ENCODE results near the gene NMT2.

The NMT2 gene

GRCh38 chr10:15183689-15184481, 15.4 kb upstream of the NMT2 start:
- no peak overlapping the region for H3K4me3 ChIP-seq (ENCODE audit: low read depth, low read length)
- no peak for DNase-seq (ENCODE audit: low read depth)
- TF ChIP-seq POLR2A (IDR thresholded peaks at IDR 0.05; ENCODE audit: extremely low read depth, insufficient read length) = no peak
- TF ChIP-seq MYC (IDR thresholded peaks at IDR 0.05; ENCODE audit: low read depth, low read length) = no peak
- TF ChIP-seq MAX (IDR thresholded peaks at IDR 0.05; ENCODE audit: low read depth, low read length) = no peak
- no peak for TF ChIP-seq CTCF (IDR thresholded peaks at IDR 0.05; ENCODE audit: low read depth, low read length)

GRCh38 chr10:15182540-15183207, 14.2 kb upstream of the NMT2 start:
- no peak overlapping the region for H3K4me3 ChIP-seq (ENCODE audit: low read depth, low read length)
- TF ChIP-seq POLR2A (IDR thresholded peaks at IDR 0.05; ENCODE audit: extremely low read depth, insufficient read length) = no peak
- TF ChIP-seq MYC (IDR thresholded peaks at IDR 0.05; ENCODE audit: low read depth, low read length) = no peak
- TF ChIP-seq CTCF (IDR thresholded peaks at IDR 0.05; ENCODE audit: low read depth, low read length) = no peak
- DNase-seq (ENCODE audit: low read depth) = no peak

- H3K4me3 ChIP-seq (ENCODE audit: low read depth, low read length) = no peak overlapping the region
- TF ChIP-seq CTCF (IDR thresholded peaks at IDR 0.05; ENCODE audit: low read depth, low read length) (no peak), MYC (IDR thresholded peaks at IDR 0.05; ENCODE audit: low read depth, low read length) (no peak), POLR2A (IDR thresholded peaks at IDR 0.05; ENCODE audit: extremely low read depth, insufficient read length) (no peak)
- DNase-seq (ENCODE audit: low read depth) = no peak
Observed at GRCh38 chr10:15181576-15182156, 13.2 kb upstream of the NMT2 start.

- no peak for DNase-seq (ENCODE audit: low read depth)
- TF ChIP-seq POLR2A (IDR thresholded peaks at IDR 0.05; ENCODE audit: extremely low read depth, insufficient read length) (no peak), MYC (IDR thresholded peaks at IDR 0.05; ENCODE audit: low read depth, low read length) (no peak), CTCF (IDR thresholded peaks at IDR 0.05; ENCODE audit: low read depth, low read length) (no peak), MAX (IDR thresholded peaks at IDR 0.05; ENCODE audit: low read depth, low read length) (no peak)
- no peak overlapping the region for H3K4me3 ChIP-seq (ENCODE audit: low read depth, low read length)
Observed at GRCh38 chr10:15180736-15181135, 12.2 kb upstream of the NMT2 start.

GRCh38 chr10:15176269-15176668, 7.8 kb upstream of the NMT2 start:
- TF ChIP-seq MAX (IDR thresholded peaks at IDR 0.05; ENCODE audit: low read depth, low read length) (no peak), POLR2A (IDR thresholded peaks at IDR 0.05; ENCODE audit: extremely low read depth, insufficient read length) (no peak), MYC (IDR thresholded peaks at IDR 0.05; ENCODE audit: low read depth, low read length) (no peak), CTCF (IDR thresholded peaks at IDR 0.05; ENCODE audit: low read depth, low read length) (no peak)
- no peak overlapping the region for H3K4me3 ChIP-seq (ENCODE audit: low read depth, low read length)
- no peak for DNase-seq (ENCODE audit: low read depth)

All from NB4 (cell line).